SK-N-SH (cell line): Measurements from ENCODE around the gene NDUFS6. TPM values are rescaled to one million over a fixed set of nuclear protein-coding genes. Genes with fewer than 3 reads are reported as not detected.

Source experiments
- CTCF ChIA-PET: fragments of 300-600, 350-600 bp; formaldehyde crosslinking; extraction: SDS; loops from one replicate; lab custom pipeline; 2021; lab: Yijun Ruan, JAX
- POLR2A ChIA-PET: fragments of 350-600 bp; sonication (Branson Sonifier 250); formaldehyde crosslinking; extraction: SDS; loops from one replicate; lab custom pipeline; 2020; ENCODE audit warnings: antibody characterized with exemption, inconsistent platforms; lab: Yijun Ruan, JAX
- DNase-seq: peaks from one replicate; pipeline ENCODE4 v3.0.0; 2012
- H2AFZ ChIP-seq: fragments of 200-600 bp; sonication (generic); 2 replicates; pipeline ENCODE4 v1.8.1; 2016; ENCODE audit warnings: antibody characterized with exemption, mild to moderate bottlenecking, low read depth
- H3F3A ChIP-seq: fragments of 200-600 bp; sonication (generic); replicated peaks from 2 replicates; pipeline ENCODE3; 2016; ENCODE audit warnings: antibody characterized with exemption, mild to moderate bottlenecking; ENCODE audit not compliant: insufficient read depth
- H3K27ac ChIP-seq, 2 experiments: fragments of 200-500 bp in 1 of 2; fragments of 200-600 bp in 1 of 2; sonication (Bioruptor generic) in 1 of 2; sonication (generic), shearing (Covaris generic) in 1 of 2; 2 replicates each; pipeline versions ENCODE4 v1.5.1 to v1.6.1; 2014 to 2016; ENCODE audit warnings: low read depth in 2 of 2, inconsistent platforms in 1 of 2, low read length in 1 of 2, mild to moderate bottlenecking in 1 of 2, mixed read lengths in 1 of 2
- H3K27me3 ChIP-seq: fragments of 200-600 bp; sonication (generic), shearing (Covaris generic); 2 replicates; pipeline ENCODE4 v1.6.1; 2016; ENCODE audit warnings: mixed run types; ENCODE audit not compliant: insufficient read depth
- H3K36me3 ChIP-seq, 2 experiments: fragments of 200-500 bp in 1 of 2; fragments of 200-600 bp in 1 of 2; sonication (Bioruptor generic) in 1 of 2; sonication (generic) in 1 of 2; replicated peaks in 1 of 2; 2 replicates each; pipeline versions ENCODE3 to v1.5.1; 2014 to 2016; ENCODE audit warnings: low read length in 1 of 2, mild to moderate bottlenecking in 1 of 2; ENCODE audit not compliant: insufficient read depth in 2 of 2, control insufficient read depth in 1 of 2
- H3K4me1 ChIP-seq, 2 experiments: fragments of 200-500 bp in 1 of 2; fragments of 200-600 bp in 1 of 2; sonication (Bioruptor generic) in 1 of 2; sonication (generic), shearing (Covaris generic) in 1 of 2; 2 replicates each; pipeline versions ENCODE4 v1.5.1 to v1.6.1; 2014 to 2016; ENCODE audit warnings: low read depth in 1 of 2, low read length in 1 of 2, mixed run types in 1 of 2; ENCODE audit not compliant: insufficient read depth in 2 of 2, control insufficient read depth in 1 of 2
- H3K4me2 ChIP-seq: fragments of 200-600 bp; sonication (generic), shearing (Covaris generic); 2 replicates; pipeline ENCODE4 v1.6.1; 2017; ENCODE audit warnings: mixed run types
- H3K4me3 ChIP-seq, 2 experiments: fragments of 200-500 bp in 1 of 2; fragments of 200-600 bp in 1 of 2; sonication (Bioruptor generic) in 1 of 2; sonication (generic), shearing (Covaris generic) in 1 of 2; 2 replicates each; pipeline versions ENCODE4 v1.5.1 to v1.8.1; 2014 to 2016; ENCODE audit warnings: low read depth in 2 of 2, inconsistent platforms in 1 of 2, low read length in 1 of 2, mild to moderate bottlenecking in 1 of 2, mixed read lengths in 1 of 2, moderate library complexity in 1 of 2
- H3K79me2 ChIP-seq: fragments of 200-600 bp; sonication (generic); 2 replicates; pipeline ENCODE4 v1.8.1; 2017; ENCODE audit warnings: mild to moderate bottlenecking; ENCODE audit not compliant: insufficient read depth
- H3K9ac ChIP-seq: fragments of 200-600 bp; sonication (generic); 2 replicates; pipeline ENCODE4 v1.6.1; 2017; ENCODE audit warnings: mixed run types
- H3K9me2 ChIP-seq: fragments of 200-600 bp; sonication (generic); 2 replicates; pipeline ENCODE4 v1.6.1; 2017; ENCODE audit warnings: mixed run types
- H3K9me3 ChIP-seq: fragments of 200-600 bp; sonication (generic); 2 replicates; pipeline ENCODE4 v1.6.1; 2017; ENCODE audit warnings: mixed run types, mild to moderate bottlenecking, moderate library complexity
- H4K20me1 ChIP-seq: fragments of 200-600 bp; sonication (generic); 2 replicates; pipeline ENCODE4 v1.6.1; 2017; ENCODE audit warnings: mild to moderate bottlenecking, mixed run types; ENCODE audit not compliant: insufficient read depth
- CTCF ChIP-seq: fragments of 200-600 bp; sonication (generic); IDR thresholded peaks from 2 replicates; pipeline ENCODE4 v1.6.1; 2017; ENCODE audit warnings: antibody characterized with exemption, mild to moderate bottlenecking, moderate library complexity
- IRF3 ChIP-seq: fragments of 150-350 bp; IDR thresholded peaks from 2 replicates; pipeline ENCODE4 v1.6.1; 2016; ENCODE audit warnings: mild to moderate bottlenecking, low read depth, low read length
- MXI1 ChIP-seq: IDR thresholded peaks from 2 replicates; pipeline ENCODE4 v1.6.1; 2012; ENCODE audit warnings: mild to moderate bottlenecking, low read depth, low read length, improper control_type of control experiment
- NFIC ChIP-seq: IDR thresholded peaks from 2 replicates; pipeline ENCODE4 v1.4.0; 2012; ENCODE audit warnings: borderline replicate concordance
- PBX3 ChIP-seq: IDR thresholded peaks from 2 replicates; pipeline ENCODE4; 2012
- POLR2AphosphoS5 ChIP-seq: IDR thresholded peaks from 2 replicates; pipeline ENCODE4 v1.6.1; 2012; ENCODE audit warnings: low read depth, low read length
- RAD21 ChIP-seq: IDR thresholded peaks from 2 replicates; pipeline ENCODE4 v1.6.1; 2012; ENCODE audit warnings: mild to moderate bottlenecking, low read length
- SIN3A ChIP-seq: IDR thresholded peaks from 2 replicates; pipeline ENCODE4 v1.6.1; 2012; ENCODE audit warnings: low read depth, mild to moderate bottlenecking, low read length, moderate library complexity, borderline replicate concordance
- TAF1 ChIP-seq: IDR thresholded peaks from 2 replicates; pipeline ENCODE4 v1.6.1; 2012; ENCODE audit warnings: low read depth, mild to moderate bottlenecking, low read length, moderate library complexity, borderline replicate concordance
- TEAD4 ChIP-seq: IDR thresholded peaks from 2 replicates; pipeline ENCODE4 v1.4.0; 2012; ENCODE audit warnings: mild to moderate bottlenecking, borderline replicate concordance; ENCODE audit not compliant: insufficient read depth
- USF1 ChIP-seq: IDR thresholded peaks from 2 replicates; pipeline ENCODE4 v1.4.0; 2012; ENCODE audit warnings: low read depth, borderline replicate concordance
- ZBTB33 ChIP-seq: IDR thresholded peaks from 2 replicates; pipeline ENCODE4 v1.4.0; 2012; ENCODE audit warnings: low read depth, borderline replicate concordance
- WGBS: methylation state at CpG from one replicate; pipeline ENCODE4 v1.1.6; 2017; ENCODE audit warnings: low lambda C conversion rate; 5-methylcytosine and 5-hydroxymethylcytosine counted together
- polyA plus RNA-seq, 3 experiments: library from polyadenylated mRNA; depleted of rRNA; stranded (reverse); fragments of >200 nt; gene quantifications; 2 replicates each; pipeline ENCODE4 v1.2.3, GENCODE V29; 2012

Gene NDUFS6
- polyA plus RNA-seq, 1 of the 3 experiments (the other 2 are of a cell fraction), result 316 TPM

GRCh38 chr5:1796371-1797102, 4.7 kb upstream of the NDUFS6 start:
- H3K27me3 ChIP-seq, result no peaks in the 10 kb centered on the region
- DNase-seq, result no peak
- H3K9me2 ChIP-seq, result no peaks in the 10 kb centered on the region
- H3K4me1 ChIP-seq, result peaks cover 5 to 23% of the 10 kb centered on the region in 2 experiments; a peak in 2 of 4 replicates
- H3K9me3 ChIP-seq, result no peaks in the 10 kb centered on the region
- H3F3A ChIP-seq, result no peaks in the 10 kb centered on the region
- H3K36me3 ChIP-seq, result peaks cover 12 to 22% of the 10 kb centered on the region in 2 experiments
- no peaks in the 10 kb centered on the region for H4K20me1 ChIP-seq
- no peak overlapping the region for H3K27ac ChIP-seq
- CTCF ChIA-PET, result no interaction called here
- H2AFZ ChIP-seq, result no peak overlapping the region
- 88% methylated on average over 21 of the region's 21 CpGs for WGBS
- TF ChIP-seq IRF3, result no peak
- TF ChIP-seq TAF1, result no peak
- no peak for TF ChIP-seq USF1
- TF ChIP-seq POLR2AphosphoS5, result no peak
- no peak for TF ChIP-seq PBX3
- no peak for TF ChIP-seq ZBTB33
- no peak for TF ChIP-seq TEAD4
- TF ChIP-seq CTCF, result no peak
- TF ChIP-seq SIN3A, result no peak
- no peak for TF ChIP-seq MXI1
- no peak for TF ChIP-seq RAD21
- TF ChIP-seq NFIC, result no peak
- peaks cover 24% of the 10 kb centered on the region for H3K79me2 ChIP-seq
- H3K4me3 ChIP-seq, result no peak overlapping the region
- POLR2A ChIA-PET, result no interaction called here
- H3K4me2 ChIP-seq, result no peak overlapping the region
- no peak overlapping the region for H3K9ac ChIP-seq
